GM23248 (cell line): ENCODE measurements around the gene CCL14.

Experiments
- EZH2 ChIP-seq: fragments of 200-600 bp; sonication (generic); IDR thresholded peaks from 2 replicates; pipeline ENCODE4 v1.6.1; 2018; ENCODE audit warnings: antibody characterized with exemption, mild to moderate bottlenecking; ENCODE audit not compliant: insufficient read depth, poor library complexity, severe bottlenecking
- EZH2phosphoT487 ChIP-seq: fragments of 200-600 bp; sonication (generic); IDR thresholded peaks from 2 replicates; pipeline ENCODE4 v1.6.1; 2018; ENCODE audit warnings: antibody characterized with exemption, moderate library complexity, mild to moderate bottlenecking, low read depth; ENCODE audit not compliant: insufficient read depth

DNA sequence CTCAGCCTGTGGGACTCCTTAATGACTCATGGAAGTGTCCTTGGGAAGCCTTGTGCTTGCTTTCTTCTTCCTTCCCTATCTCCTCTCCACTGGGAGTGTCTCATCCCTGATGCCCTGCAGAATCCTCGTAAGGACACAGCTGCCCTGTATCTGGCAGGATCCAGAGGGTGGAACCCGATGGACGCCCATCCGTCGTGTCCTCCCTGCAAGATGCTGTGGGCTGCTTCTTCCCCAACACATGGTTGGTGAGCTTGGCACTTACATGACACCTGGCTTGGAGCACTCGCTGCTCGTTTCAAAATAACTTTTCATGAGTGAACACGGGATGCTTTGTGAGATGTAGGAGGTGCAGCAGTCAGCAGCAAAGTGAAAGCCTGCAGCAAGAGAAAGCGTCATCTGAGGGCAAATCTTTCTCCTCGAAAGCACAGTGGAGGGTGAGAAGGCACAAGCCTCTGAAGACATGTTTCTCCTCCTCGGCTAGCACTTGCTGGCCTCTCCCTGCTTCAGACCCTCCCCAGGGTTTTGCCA is 11.6 kb upstream of the CCL14 start:
- TF ChIP-seq EZH2 (no peak), EZH2phosphoT487 (no peak)
